Activated T-helper 1 cell treated with Interleukin-2 at 50 U/mL for 16 hours (primary cell): Measurements from ENCODE around the gene ATG2A.

Experiments used
- DNase-seq: peaks from one replicate; pipeline ENCODE4 v3.0.0-alpha.2; 2020; ENCODE audit warnings: low read depth

Gene ATG2A

GRCh38 chr11:64885367-64886286 lies 31.4 kb downstream of the ATG2A start:
- no peak for DNase-seq

DNA sequence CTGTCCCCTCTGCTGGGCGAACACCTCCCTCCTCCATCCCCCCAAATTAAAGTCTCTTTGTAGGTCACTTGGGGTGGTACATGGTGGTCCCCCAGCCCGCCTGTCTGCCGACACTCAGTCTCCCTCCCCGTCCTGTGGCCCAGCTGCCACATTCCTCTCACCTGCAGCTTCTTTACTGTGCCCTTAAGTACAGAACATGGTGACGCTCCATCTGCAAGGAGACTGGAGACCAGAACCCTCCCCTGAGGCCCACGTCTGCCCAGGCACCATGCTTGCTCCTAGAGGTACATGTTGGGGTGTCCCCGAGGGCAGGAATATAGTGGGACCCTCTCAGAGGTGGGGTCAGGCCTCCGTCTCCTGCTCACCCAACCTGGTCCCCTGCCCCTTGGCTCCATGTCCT lies 33.0 kb downstream of the ATG2A start:
- DNase-seq = no peak

- no peak for DNase-seq
These were observed 33.4 kb downstream of the ATG2A start for GRCh38 chr11:64883575-64883974.

DNA sequence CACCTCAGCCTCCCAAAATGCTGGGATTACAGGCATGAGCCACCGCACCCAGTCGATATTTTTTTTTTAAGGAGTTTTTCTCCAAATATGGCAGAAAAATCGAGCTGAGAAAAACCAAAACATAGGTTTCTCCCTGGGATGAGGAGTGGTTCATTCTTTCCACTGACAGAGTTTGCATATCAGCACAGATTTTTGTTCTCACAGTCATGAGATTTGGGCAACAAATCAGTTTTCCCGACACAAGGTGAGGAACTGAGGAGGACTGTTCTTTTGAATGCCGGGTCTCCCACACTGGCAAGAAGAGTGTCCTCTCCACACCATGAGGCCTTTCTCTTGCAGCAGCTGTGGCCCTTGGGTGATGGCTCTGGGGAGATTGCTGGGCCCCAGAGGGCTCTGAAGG lies 34.8 kb downstream of the ATG2A start:
- DNase-seq = no peak

- DNase-seq = no peak
These were observed 35.5 kb downstream of the ATG2A start for GRCh38 chr11:64881476-64881875.

DNA sequence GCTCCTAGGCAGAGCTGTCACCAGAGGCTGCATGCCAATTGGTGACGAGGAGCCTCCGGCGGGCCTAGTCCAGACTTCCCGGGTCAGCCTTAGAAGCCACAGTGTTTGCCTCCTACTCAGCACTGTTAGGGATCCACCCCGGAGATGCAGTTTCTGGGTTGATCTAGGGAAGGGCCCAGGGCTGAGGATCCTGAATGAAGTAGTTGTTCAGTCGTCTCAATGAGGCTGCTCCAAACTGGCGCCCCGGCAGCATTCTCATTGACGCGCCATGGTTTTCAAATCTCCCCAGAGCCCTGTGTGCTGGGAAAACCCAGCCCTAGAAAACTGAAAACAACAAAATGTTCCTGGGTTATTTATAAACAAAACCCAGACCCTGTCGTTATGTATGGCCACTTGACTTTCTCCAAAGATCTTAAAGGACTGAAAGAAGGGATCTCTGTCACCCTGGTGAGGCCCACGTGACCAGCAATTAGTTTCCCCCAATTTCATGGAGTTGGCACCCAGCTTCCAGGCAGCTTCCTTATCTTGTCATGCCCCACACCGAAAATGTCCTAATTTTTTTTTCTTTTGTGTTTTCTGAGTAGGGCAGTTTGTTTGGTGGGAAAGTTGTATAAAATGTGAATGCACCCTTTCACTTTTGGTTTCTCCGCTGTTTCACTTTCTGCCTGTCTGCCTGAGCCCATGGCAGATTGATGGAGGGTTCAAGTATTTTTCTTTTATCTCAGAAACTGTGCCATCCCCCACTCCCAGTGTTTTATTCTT lies 36.6 kb downstream of the ATG2A start:
- no peak for DNase-seq

DNA sequence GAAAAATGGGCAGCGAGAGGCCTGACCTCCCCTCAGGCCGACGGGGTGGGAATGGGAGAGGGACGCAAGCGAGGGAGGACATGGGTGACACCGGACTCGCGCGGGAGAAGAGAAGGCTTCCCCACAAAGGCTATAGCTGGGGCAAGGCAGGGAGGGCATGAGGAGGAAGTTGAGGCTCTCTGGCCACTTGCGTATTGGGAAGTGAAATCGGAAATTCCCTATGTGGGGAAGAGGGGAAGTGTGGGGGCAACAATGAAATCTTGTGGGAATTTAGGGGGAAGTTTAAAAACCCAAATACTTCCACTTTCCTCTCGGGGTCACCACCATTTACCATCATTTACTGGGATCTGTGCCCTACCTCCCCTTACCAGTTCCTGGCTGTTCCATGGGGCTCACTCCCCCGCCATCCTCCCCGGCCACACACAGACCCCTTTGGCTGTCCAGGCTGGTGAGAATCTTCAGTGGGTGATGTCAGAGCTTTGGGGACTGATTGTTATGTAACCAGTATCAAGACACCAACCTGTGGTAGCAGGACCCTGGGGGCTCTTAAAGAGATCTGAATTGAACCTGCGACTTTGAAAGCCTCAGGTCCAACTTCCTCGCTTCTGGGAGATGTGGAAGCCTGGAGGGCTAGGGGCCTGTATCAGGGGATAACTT lies 37.6 kb downstream of the ATG2A start:
- DNase-seq = no peak

GRCh38 chr11:64878494-64879243 lies 38.3 kb downstream of the ATG2A start, which contains the start of gene EHD1:
Gene EHD1 (minus strand): TSS chr11:64878621. CDS start chr11:64878464, 157 bp downstream.
- DNase-seq = peak; percentile 100

- no peak for DNase-seq
These were observed 38.9 kb downstream of the ATG2A start for GRCh38 chr11:64878223-64878493.

DNA sequence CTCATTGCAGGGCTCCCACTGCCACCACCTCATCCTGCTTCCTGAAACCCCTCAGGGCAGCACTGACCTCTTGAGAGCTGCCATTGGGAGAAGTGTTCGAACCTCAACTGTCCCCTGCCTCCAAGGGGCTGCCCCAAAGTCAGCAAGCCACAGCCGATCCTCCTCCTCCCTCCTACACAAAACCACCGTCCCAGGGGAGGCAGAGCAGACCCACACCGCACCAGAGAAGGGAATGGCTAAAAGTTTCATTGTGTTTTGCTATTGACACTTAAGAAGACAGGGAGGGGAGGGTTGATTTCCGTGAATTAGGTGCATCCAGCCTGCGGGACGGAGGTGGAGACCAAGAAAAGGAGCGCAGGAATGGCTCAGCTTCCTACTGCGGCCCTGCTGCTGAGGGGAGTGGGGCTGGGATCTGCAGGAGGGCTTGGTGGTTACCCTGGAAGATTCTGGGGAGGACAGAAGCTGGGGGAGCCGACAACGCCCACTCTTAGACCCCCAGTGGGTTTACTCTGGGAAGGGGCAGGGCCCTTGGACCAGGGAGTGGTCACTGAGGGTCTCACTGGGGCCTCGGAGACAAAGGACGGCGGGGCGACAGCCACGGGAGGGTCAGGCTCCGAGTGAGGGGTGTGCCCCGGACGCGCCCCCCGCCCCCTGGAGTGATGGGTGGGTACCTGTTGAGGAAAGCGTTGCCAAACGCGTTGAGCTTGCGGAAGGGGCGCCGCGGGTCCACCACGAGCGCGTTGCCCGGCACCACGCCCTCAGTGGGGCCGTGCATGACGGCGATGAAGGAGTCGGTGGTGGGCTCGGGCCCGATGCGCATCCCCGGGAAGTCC lies 39.4 kb downstream of the ATG2A start:
- DNase-seq = no peak

- no peak for DNase-seq
These were observed 40.1 kb downstream of the ATG2A start for GRCh38 chr11:64876835-64877341.

- DNase-seq = no peak
These were observed 40.7 kb downstream of the ATG2A start for GRCh38 chr11:64876229-64876750.

- no peak for DNase-seq
These were observed 41.4 kb downstream of the ATG2A start for GRCh38 chr11:64875369-64876228.

GRCh38 chr11:64874308-64875240 lies 42.4 kb downstream of the ATG2A start:
- DNase-seq = no peak

DNA sequence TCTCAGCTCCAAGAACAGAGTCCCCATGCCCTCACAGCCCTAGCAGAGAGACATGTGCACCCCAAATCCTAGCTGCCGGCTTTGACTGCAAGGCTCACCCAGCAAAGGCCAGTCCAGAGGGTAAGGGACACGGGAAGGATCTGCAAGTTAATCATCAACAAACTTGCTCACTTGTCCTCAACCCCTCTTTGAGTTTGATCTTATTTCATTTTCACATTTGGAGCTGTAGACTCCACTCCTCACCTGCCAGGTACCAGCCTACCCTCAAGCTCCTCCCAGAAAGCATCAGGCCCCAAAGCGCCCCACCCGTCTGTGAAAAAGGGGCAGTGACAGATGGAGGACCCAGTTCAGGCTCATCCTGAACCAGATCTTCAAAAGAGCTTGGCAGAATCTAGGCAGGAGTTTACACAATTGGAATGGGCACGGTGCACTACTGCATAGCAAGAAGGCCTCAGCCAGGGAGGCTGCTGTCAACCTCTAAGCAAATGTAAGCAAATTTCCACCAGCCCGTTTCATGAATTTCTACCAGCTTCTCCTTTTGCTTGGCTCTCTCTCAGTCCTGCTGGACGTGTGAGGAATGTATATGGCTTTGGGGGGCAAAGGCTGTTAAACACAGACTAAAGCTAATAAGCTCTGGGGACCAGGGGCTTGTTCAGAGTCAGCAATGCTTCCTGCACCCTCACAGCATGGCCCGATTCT lies 44.1 kb downstream of the ATG2A start:
- no peak for DNase-seq

- DNase-seq = no peak
These were observed 45.5 kb downstream of the ATG2A start for GRCh38 chr11:64871492-64871891.

GRCh38 chr11:64870893-64871466 lies 46.0 kb downstream of the ATG2A start:
- DNase-seq = no peak
